Keratinocyte (primary cell): ENCODE results near the gene DHX36. TPM values are rescaled to one million over a fixed set of nuclear protein-coding genes. Genes with fewer than 3 reads are reported as not detected.

Experiments used
- DNase-seq: peaks from one replicate; pipeline ENCODE4 v3.0.0-alpha.2; 2011; ENCODE audit warnings: low read depth, missing footprints, low spot score
- FAIRE-seq: peaks from 2 replicates; lab custom pipeline; 2011; peaks lifted over from hg19 to GRCh38; lab: Jason Lieb, UNC
- H2AFZ ChIP-seq: 2 replicates; pipeline ENCODE4 v1.6.0; 2012; ENCODE audit warnings: low read length, control low read depth, inconsistent platforms; ENCODE audit not compliant: control insufficient read depth
- H3K27ac ChIP-seq: 2 replicates; pipeline ENCODE4 v1.5.1; 2011; ENCODE audit warnings: low read length; ENCODE audit not compliant: control insufficient read depth, insufficient read depth
- H3K27me3 ChIP-seq: 3 replicates; pipeline ENCODE4 v1.6.0; 2011; ENCODE audit warnings: low read length; ENCODE audit not compliant: control insufficient read depth, insufficient read depth; ENCODE audit errors: extremely low read depth
- H3K36me3 ChIP-seq, 2 experiments: 2 replicates in 1 of 2; 3 replicates in 1 of 2; pipeline ENCODE4 v1.5.1; 2011; ENCODE audit warnings: low read length in 2 of 2, mild to moderate bottlenecking in 1 of 2; ENCODE audit not compliant: control insufficient read depth in 2 of 2, insufficient read depth in 2 of 2; ENCODE audit errors: extremely low read depth in 1 of 2
- H3K4me1 ChIP-seq: 3 replicates; pipeline ENCODE4 v1.5.1; 2011; ENCODE audit warnings: low read length; ENCODE audit not compliant: control insufficient read depth, insufficient read depth; ENCODE audit errors: extremely low read depth
- H3K4me2 ChIP-seq: 3 replicates; pipeline ENCODE4 v1.6.0; 2011; ENCODE audit warnings: low read depth, low read length; ENCODE audit not compliant: control insufficient read depth, insufficient read depth; ENCODE audit errors: extremely low read depth
- H3K4me3 ChIP-seq, 3 experiments: fragments of 200-600 bp in 1 of 3; sonication (generic) in 1 of 3; 2 replicates in 2 of 3; 3 replicates in 1 of 3; pipeline ENCODE4 v1.5.1; 2011 to 2016; ENCODE audit warnings: low read length in 3 of 3, mild to moderate bottlenecking in 3 of 3, control low read depth in 2 of 3, inconsistent platforms in 1 of 3, low read depth in 1 of 3, mixed read lengths in 1 of 3, mixed run types in 1 of 3, moderate library complexity in 1 of 3; ENCODE audit not compliant: control insufficient read depth in 2 of 3, insufficient read depth in 2 of 3; ENCODE audit errors: extremely low read depth in 1 of 3
- H3K79me2 ChIP-seq: 2 replicates; pipeline ENCODE4 v1.6.0; 2012; ENCODE audit warnings: low read length; ENCODE audit not compliant: control insufficient read depth, insufficient read depth
- H3K9ac ChIP-seq: 3 replicates; pipeline ENCODE4 v1.6.0; 2011; ENCODE audit warnings: low read length; ENCODE audit not compliant: control insufficient read depth, insufficient read depth; ENCODE audit errors: extremely low read depth
- H3K9me1 ChIP-seq: 3 replicates; pipeline ENCODE4 v1.6.0; 2011; ENCODE audit warnings: low read length; ENCODE audit not compliant: control insufficient read depth, insufficient read depth; ENCODE audit errors: extremely low read depth
- H3K9me3 ChIP-seq: 2 replicates; pipeline ENCODE4 v1.5.1; 2012; ENCODE audit warnings: low read depth, low read length; ENCODE audit not compliant: control insufficient read depth
- H4K20me1 ChIP-seq: 3 replicates; pipeline ENCODE4 v1.6.0; 2011; ENCODE audit warnings: low read length; ENCODE audit not compliant: control insufficient read depth, insufficient read depth; ENCODE audit errors: extremely low read depth
- CTCF ChIP-seq, 3 experiments: IDR thresholded peaks in 1 of 3; conservative IDR thresholded peaks in 1 of 3; optimal IDR thresholded peaks in 1 of 3; 2 replicates in 2 of 3; 3 replicates in 1 of 3; pipeline versions ENCODE3 to v1.5.1; 2011; ENCODE audit warnings: low read length in 3 of 3, mild to moderate bottlenecking in 3 of 3, moderate library complexity in 2 of 3, control low read depth in 1 of 3, inconsistent platforms in 1 of 3; ENCODE audit not compliant: insufficient read depth in 2 of 3; ENCODE audit errors: extremely low read depth in 1 of 3
- EZH2 ChIP-seq: IDR thresholded peaks from one replicate; pipeline ENCODE4 v1.6.1; 2012; ENCODE audit warnings: inconsistent platforms, mild to moderate bottlenecking, low read length, moderate library complexity
- dilution Hi-C: fragments of 300-500 bp; cut with MboI; formaldehyde crosslinking; loops from one replicate; pipeline ENCODE4 v1.7.0; 2020; ENCODE audit warnings: low sequenced_read_pairs; ENCODE audit not compliant: extremely low pct_ligation_motif_present
- polyA plus RNA-seq, 5 experiments: library from polyadenylated mRNA; depleted of rRNA in 3 of 5; stranded (reverse) in 3 of 5; stranded (forward) in 1 of 5; unstranded in 1 of 5; fragments of >200 nt; gene quantifications; 1 replicate in 1 of 5; 2 replicates in 3 of 5; 3 replicates in 1 of 5; pipeline versions ENCODE4 v1.2.1 to v1.2.3, GENCODE V29; 2011 to 2012; ENCODE audit warnings: missing spikeins in 2 of 5, low read depth in 1 of 5, low replicate concordance in 1 of 5

DHX36 gene
- polyA plus RNA-seq, 1 donor (not counting 4 experiments of a cell fraction or from before 2014, with no cell fraction given), result 72.3 TPM

GRCh38 chr3:154229217-154229590, 95.1 kb downstream of the DHX36 start:
- Histone ChIP-seq H3K4me1 (no peaks in the 10 kb centered on the region), H3K9ac (no peak overlapping the region), H4K20me1 (no peaks in the 10 kb centered on the region), H3K36me3 (no peaks in the 10 kb centered on the region), H3K79me2 (no peaks in the 10 kb centered on the region), H2AFZ (no peak overlapping the region), H3K9me3 (no peaks in the 10 kb centered on the region), H3K4me3 (no peak overlapping the region), H3K27me3 (no peaks in the 10 kb centered on the region), H3K4me2 (no peak overlapping the region), H3K9me1 (no peaks in the 10 kb centered on the region), H3K27ac (no peak overlapping the region)
- FAIRE-seq, result no peak
- TF ChIP-seq EZH2 (no peak), CTCF (optimal IDR thresholded peaks at IDR 0.05 in 1 of 3, IDR thresholded peaks at IDR 0.05 in 1 of 3, conservative IDR thresholded peaks at IDR 0.05 in 1 of 3; ENCODE audit: extremely low read depth in 1 of 3, insufficient read depth in 2 of 3, low read length in 3 of 3) (no peak)
- dilution Hi-C loops, result no loop called here
- no peak for DNase-seq

GRCh38 chr3:154228561-154229216, 95.6 kb downstream of the DHX36 start:
- H3K27ac ChIP-seq, result no peak overlapping the region
- H2AFZ ChIP-seq, result no peak overlapping the region
- TF ChIP-seq EZH2 (no peak), CTCF (optimal IDR thresholded peaks at IDR 0.05 in 1 of 3, IDR thresholded peaks at IDR 0.05 in 1 of 3, conservative IDR thresholded peaks at IDR 0.05 in 1 of 3; ENCODE audit: extremely low read depth in 1 of 3, insufficient read depth in 2 of 3, low read length in 3 of 3) (no peak)
- H3K9ac ChIP-seq, result no peak overlapping the region
- no peaks in the 10 kb centered on the region for H3K79me2 ChIP-seq
- H3K27me3 ChIP-seq, result no peaks in the 10 kb centered on the region
- dilution Hi-C loops, result no loop called here
- no peaks in the 10 kb centered on the region for H3K4me1 ChIP-seq
- no peaks in the 10 kb centered on the region for H3K9me3 ChIP-seq
- no peak for FAIRE-seq
- H3K9me1 ChIP-seq, result no peaks in the 10 kb centered on the region
- no peak for DNase-seq
- H3K4me3 ChIP-seq, result no peak overlapping the region
- no peak overlapping the region for H3K4me2 ChIP-seq
- no peaks in the 10 kb centered on the region for H3K36me3 ChIP-seq
- H4K20me1 ChIP-seq, result no peaks in the 10 kb centered on the region
